HCT116 (cell line): Measurements from ENCODE around the gene C4orf54. TPM values are rescaled to one million over a fixed set of nuclear protein-coding genes. Genes with fewer than 3 reads are reported as not detected.

Experiments
- ATAC-seq: fragments of 200-7000 bp; cut with Tn5 transposase; 2 replicates; pipeline ENCODE4 v1.9.1; 2020; ENCODE audit warnings: mild to moderate bottlenecking, moderate library complexity
- BruUV-seq: library from RNA; stranded (reverse); fragments of 400-500 nt; replicated peaks from 2 replicates; lab custom pipeline; 2021; lab: Mats Ljungman, UMichigan
- CTCF ChIA-PET: fragments of 300-600 bp; sonication (Branson Sonifier 250); formaldehyde crosslinking; loops from one replicate; lab custom pipeline; 2021; ENCODE audit warnings: antibody characterized with exemption; lab: Charles Lee
- POLR2A ChIA-PET: fragments of 300-600, 350-600 bp; sonication (Branson Sonifier 250); formaldehyde crosslinking; loops from one replicate; lab custom pipeline; 2021; ENCODE audit warnings: antibody characterized with exemption; lab: Charles Lee
- RAD21 ChIA-PET, 2 experiments: fragments of 300-600 bp; sonication (Branson Sonifier 250); formaldehyde crosslinking; loops; one replicate each; lab custom pipeline; 2023; ENCODE audit warnings: low total read pairs in 2 of 2; ENCODE audit not compliant: uncharacterized antibody in 2 of 2, unreplicated experiment in 2 of 2, low non-redundant PET in 1 of 2; lab: Charles Lee
- DNase-seq: peaks from one replicate; pipeline ENCODE4 v3.0.0-alpha.2; 2010; ENCODE audit warnings: low read depth, low spot score
- H2AFZ ChIP-seq: fragments of 200-600 bp; shearing (Covaris generic), sonication (generic); 2 replicates; pipeline ENCODE4 v1.6.1; 2017; ENCODE audit warnings: low read depth, mixed run types, mixed read lengths, antibody characterized with exemption, low read length; ENCODE audit not compliant: poor library complexity, severe bottlenecking
- H3K27ac ChIP-seq: 2 replicates; pipeline ENCODE4 v1.5.1; 2012; ENCODE audit warnings: low read depth, low read length
- H3K27me3 ChIP-seq: fragments of 200-600 bp; sonication (generic); 2 replicates; pipeline ENCODE4 v1.6.1; 2016; ENCODE audit warnings: mixed run types, low read length, mixed read lengths; ENCODE audit not compliant: insufficient read depth
- H3K36me3 ChIP-seq, 2 experiments: fragments of 200-500 bp in 1 of 2; fragments of 200-600 bp in 1 of 2; sonication (Bioruptor generic) in 1 of 2; sonication (generic) in 1 of 2; 2 replicates each; pipeline versions ENCODE4 v1.5.1 to v1.6.1; 2014 to 2016; ENCODE audit warnings: low read length in 2 of 2, inconsistent platforms in 1 of 2, mixed read lengths in 1 of 2, mixed run types in 1 of 2; ENCODE audit not compliant: insufficient read depth in 2 of 2, control insufficient read depth in 1 of 2
- H3K4me1 ChIP-seq, 2 experiments: fragments of 200-600 bp in 1 of 2; sonication (generic) in 1 of 2; 2 replicates each; pipeline versions ENCODE4 v1.5.1 to v1.6.1; 2012 to 2017; ENCODE audit warnings: low read length in 2 of 2, inconsistent platforms in 1 of 2, mild to moderate bottlenecking in 1 of 2, mixed read lengths in 1 of 2, mixed run types in 1 of 2, moderate library complexity in 1 of 2; ENCODE audit not compliant: insufficient read depth in 2 of 2, control insufficient read depth in 1 of 2
- H3K4me2 ChIP-seq: fragments of 200-600 bp; sonication (generic); 2 replicates; pipeline ENCODE4 v1.6.1; 2017; ENCODE audit warnings: mixed run types, low read length, mixed read lengths
- H3K4me3 ChIP-seq, 2 experiments: fragments of 200-600 bp in 1 of 2; sonication (generic) in 1 of 2; replicated peaks in 1 of 2; 2 replicates each; pipeline ENCODE4 v1.5.1; 2011 to 2016; ENCODE audit warnings: low read length in 2 of 2, control low read depth in 1 of 2, low read depth in 1 of 2, mild to moderate bottlenecking in 1 of 2, mixed read lengths in 1 of 2, mixed run types in 1 of 2
- H3K79me2 ChIP-seq: fragments of 200-600 bp; sonication (generic); 2 replicates; pipeline ENCODE4 v1.6.1; 2017; ENCODE audit warnings: mild to moderate bottlenecking, mixed run types, low read length, moderate library complexity, mixed read lengths; ENCODE audit not compliant: insufficient read depth
- H3K9ac ChIP-seq: fragments of 200-600 bp; sonication (generic); 2 replicates; pipeline ENCODE4 v1.6.1; 2016; ENCODE audit warnings: low read length, mixed read lengths
- H3K9me2 ChIP-seq: fragments of 200-600 bp; sonication (generic), shearing (Covaris generic); 2 replicates; pipeline ENCODE4 v1.6.1; 2017; ENCODE audit warnings: mixed run types, mild to moderate bottlenecking, moderate library complexity; ENCODE audit not compliant: insufficient read depth
- H3K9me3 ChIP-seq, 2 experiments: fragments of 200-500 bp in 1 of 2; fragments of 200-600 bp in 1 of 2; sonication (Bioruptor generic) in 1 of 2; sonication (generic) in 1 of 2; 2 replicates each; pipeline ENCODE4 v1.6.1; 2014 to 2017; ENCODE audit warnings: low read length in 2 of 2, mixed read lengths in 2 of 2, inconsistent platforms in 1 of 2, low read depth in 1 of 2, mild to moderate bottlenecking in 1 of 2, mixed run types in 1 of 2, moderate library complexity in 1 of 2; ENCODE audit not compliant: control insufficient read depth in 1 of 2, insufficient read depth in 1 of 2
- H4K20me1 ChIP-seq: fragments of 200-600 bp; sonication (generic), shearing (Covaris generic); 2 replicates; pipeline ENCODE4 v1.6.1; 2017; ENCODE audit warnings: mixed run types, mild to moderate bottlenecking, moderate library complexity; ENCODE audit not compliant: insufficient read depth
- CBX3 ChIP-seq: IDR thresholded peaks from 2 replicates; pipeline ENCODE4 v1.6.1; 2012; ENCODE audit warnings: low read depth
- ELF1 ChIP-seq: IDR thresholded peaks from 2 replicates; pipeline ENCODE4 v1.6.1; 2012; ENCODE audit warnings: low read depth, borderline replicate concordance
- JUND ChIP-seq: IDR thresholded peaks from 2 replicates; pipeline ENCODE4 v1.6.1; 2012
- MAX ChIP-seq: IDR thresholded peaks from 2 replicates; pipeline ENCODE4 v1.6.1; 2012
- POLR2A ChIP-seq: IDR thresholded peaks from 2 replicates; pipeline ENCODE4 v1.7.0; 2011; ENCODE audit warnings: borderline replicate concordance; ENCODE audit not compliant: insufficient read depth, insufficient read length; ENCODE audit errors: extremely low read depth
- RAD21 ChIP-seq: IDR thresholded peaks from 2 replicates; pipeline ENCODE4 v1.6.1; 2012; ENCODE audit warnings: low read depth, mild to moderate bottlenecking
- ZFX ChIP-seq: fragments of 450-650 bp; IDR thresholded peaks from 2 replicates; pipeline ENCODE4 v1.6.1; 2017
- intact Hi-C: fragments of 100-400 bp; cut with micrococcal nuclease; formaldehyde crosslinking; loops from 2 replicates; pipeline ENCODE4 v1.10.0; 2022
- total RNA-seq: library from RNA; stranded (reverse); gene quantifications from one replicate; pipeline ENCODE4 v1.2.1, GENCODE V29; 2021; ENCODE audit not compliant: unreplicated experiment
- TF ChIP-seq, protein P1 (sequence below): IDR thresholded peaks from 2 replicates; pipeline ENCODE4 v1.6.1; 2012; ENCODE audit warnings: low read depth

Gene C4orf54
- total RNA-seq, 1 experiment from 2014 or later, result not detected

- POLR2A ChIA-PET, result no interaction called here
- Histone ChIP-seq H3K9ac (no peak overlapping the region), H3K79me2 (no peaks in the 10 kb centered on the region), H2AFZ (no peak overlapping the region), H3K9me2 (no peaks in the 10 kb centered on the region), H3K36me3 (no peaks in the 10 kb centered on the region), H3K9me3 (no peaks in the 10 kb centered on the region), H3K27me3 (no peaks in the 10 kb centered on the region), H3K27ac (no peak overlapping the region), H3K4me1 (no peaks in the 10 kb centered on the region), H3K4me2 (no peak overlapping the region), H3K4me3 (no peak overlapping the region), H4K20me1 (no peaks in the 10 kb centered on the region)
- DNase-seq (no peak), ATAC-seq (no peak)
- intact Hi-C loops, result no loop called here
- RAD21 ChIA-PET, result no interaction called here
- no TSS peak for BruUV-seq
- CTCF ChIA-PET, result interaction anchor here (1.1 to 1.5 kb wide), 2 partner anchors 152 to 196 kb away, joined by 3 to 4 read pairs; no protein-coding TSS in a partner anchor
- TF ChIP-seq CBX3 (no peak), RAD21 (peak; percentile 29; the same call in 1 of the 2 replicates)
Observed at GRCh38 chr4:99615170-99615820, 42.3 kb downstream of the C4orf54 start.

DNA sequence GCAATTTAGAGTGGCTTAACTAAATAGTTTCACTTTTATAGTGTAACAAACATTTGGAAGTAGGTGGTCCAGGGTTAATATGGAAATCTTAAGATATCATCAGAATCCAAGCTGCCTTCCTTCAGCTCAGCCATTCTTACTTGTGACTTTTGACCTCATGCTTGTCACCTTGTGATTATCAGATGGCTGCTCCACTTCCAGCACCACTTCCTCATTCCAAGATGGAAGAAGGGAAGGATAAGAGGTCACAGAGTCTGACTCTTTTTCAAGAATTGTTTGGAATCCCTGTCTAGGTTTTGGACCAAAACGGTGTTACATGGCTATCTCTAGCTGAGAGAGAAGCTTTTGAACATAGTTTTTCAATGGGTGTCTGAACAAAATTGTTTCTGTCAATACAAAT, 43.1 kb downstream of the C4orf54 start:
- Histone ChIP-seq H2AFZ (no peak overlapping the region), H3K9me2 (no peaks in the 10 kb centered on the region), H3K4me2 (no peak overlapping the region), H3K27me3 (no peaks in the 10 kb centered on the region), H3K9ac (no peak overlapping the region), H3K36me3 (no peaks in the 10 kb centered on the region), H3K4me3 (no peak overlapping the region), H3K27ac (no peak overlapping the region), H3K79me2 (no peaks in the 10 kb centered on the region), H4K20me1 (no peaks in the 10 kb centered on the region), H3K4me1 (no peaks in the 10 kb centered on the region), H3K9me3 (no peaks in the 10 kb centered on the region)
- ChIA-PET RAD21 (no interaction called here), CTCF (interaction anchor here (1.5 kb wide), 1 partner anchor 151 kb away, joined by 3 read pairs; no protein-coding TSS in a partner anchor), POLR2A (no interaction called here)
- ATAC-seq (no peak), DNase-seq (no peak)
- TF ChIP-seq ZFX (no peak), ELF1 (no peak), CBX3 (no peak), MAX (no peak), JUND (no peak), POLR2A (no peak)
- TF ChIP-seq, protein P1, sequence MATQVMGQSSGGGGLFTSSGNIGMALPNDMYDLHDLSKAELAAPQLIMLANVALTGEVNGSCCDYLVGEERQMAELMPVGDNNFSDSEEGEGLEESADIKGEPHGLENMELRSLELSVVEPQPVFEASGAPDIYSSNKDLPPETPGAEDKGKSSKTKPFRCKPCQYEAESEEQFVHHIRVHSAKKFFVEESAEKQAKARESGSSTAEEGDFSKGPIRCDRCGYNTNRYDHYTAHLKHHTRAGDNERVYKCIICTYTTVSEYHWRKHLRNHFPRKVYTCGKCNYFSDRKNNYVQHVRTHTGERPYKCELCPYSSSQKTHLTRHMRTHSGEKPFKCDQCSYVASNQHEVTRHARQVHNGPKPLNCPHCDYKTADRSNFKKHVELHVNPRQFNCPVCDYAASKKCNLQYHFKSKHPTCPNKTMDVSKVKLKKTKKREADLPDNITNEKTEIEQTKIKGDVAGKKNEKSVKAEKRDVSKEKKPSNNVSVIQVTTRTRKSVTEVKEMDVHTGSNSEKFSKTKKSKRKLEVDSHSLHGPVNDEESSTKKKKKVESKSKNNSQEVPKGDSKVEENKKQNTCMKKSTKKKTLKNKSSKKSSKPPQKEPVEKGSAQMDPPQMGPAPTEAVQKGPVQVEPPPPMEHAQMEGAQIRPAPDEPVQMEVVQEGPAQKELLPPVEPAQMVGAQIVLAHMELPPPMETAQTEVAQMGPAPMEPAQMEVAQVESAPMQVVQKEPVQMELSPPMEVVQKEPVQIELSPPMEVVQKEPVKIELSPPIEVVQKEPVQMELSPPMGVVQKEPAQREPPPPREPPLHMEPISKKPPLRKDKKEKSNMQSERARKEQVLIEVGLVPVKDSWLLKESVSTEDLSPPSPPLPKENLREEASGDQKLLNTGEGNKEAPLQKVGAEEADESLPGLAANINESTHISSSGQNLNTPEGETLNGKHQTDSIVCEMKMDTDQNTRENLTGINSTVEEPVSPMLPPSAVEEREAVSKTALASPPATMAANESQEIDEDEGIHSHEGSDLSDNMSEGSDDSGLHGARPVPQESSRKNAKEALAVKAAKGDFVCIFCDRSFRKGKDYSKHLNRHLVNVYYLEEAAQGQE, result no peak
- intact Hi-C loops, result no loop called here
- BruUV-seq, result no TSS peak
